ENCODE data around the gene ZBTB21. TPM values are rescaled to one million over a fixed set of nuclear protein-coding genes. Genes with fewer than 3 reads are reported as not detected.
"Not testable (repeated sequence)": the region's sequence is repeated elsewhere in the genome, so short reads cannot be mapped to it uniquely, and the experiment has no call there.

The ZBTB21 gene
- total RNA-seq, 4 donors from 2014 or later = 16.3 to 33.5 (median 18.6) TPM

- H3K36me3 ChIP-seq = peaks cover 4 to 19% of the 10 kb centered on the region in 2 donors
- peak overlapping the region; percentile 16 to 61 (median 27) for H3K27ac ChIP-seq
- no peaks in the 10 kb centered on the region for H3K27me3 ChIP-seq
- no peaks in the 10 kb centered on the region for H3K9me3 ChIP-seq
- intact Hi-C loops (cut with DNase I) = no loop called here
- peaks cover 13 to 14% of the 10 kb centered on the region in 2 donors for H3K4me1 ChIP-seq
- DNase-seq = peak; percentile 53 to 79
- TF ChIP-seq CTCF (IDR thresholded peaks at IDR 0.05) (peak in 1 of 6 experiments; percentile 22), POLR2A (IDR thresholded peaks at IDR 0.05) (no peak)
- H3K4me3 ChIP-seq (replicated peaks in 1 of 3) = no peak overlapping the region
- 50 to 53% methylated on average over 1 of the region's 1 CpG for WGBS, 2 donors
These were observed 12.5 kb downstream of the ZBTB21 start for GRCh38 chr21:41997657-41998056.

- Histone ChIP-seq H3K27ac (no peak overlapping the region), H3K27me3 (no peaks in the 10 kb centered on the region), H3K4me3 (replicated peaks in 1 of 3) (no peak overlapping the region), H3K9me3 (no peaks in the 10 kb centered on the region), H3K4me1 (peaks cover 13 to 14% of the 10 kb centered on the region in 2 donors), H3K36me3 (peaks cover 21 to 31% of the 10 kb centered on the region in 2 donors)
- 94 to 97% methylated on average over 3 of the region's 3 CpGs for WGBS, 2 donors
- TF ChIP-seq POLR2A (IDR thresholded peaks at IDR 0.05) (no peak), CTCF (IDR thresholded peaks at IDR 0.05) (no peak)
- DNase-seq = no peak
- intact Hi-C loops (cut with DNase I) = no loop called here
These were observed 14.6 kb downstream of the ZBTB21 start for GRCh38 chr21:41995577-41995976.

GRCh38 chr21:41994613-41995012 is 15.5 kb downstream of the ZBTB21 start:
- 80 to 99% methylated on average over 5 of the region's 5 CpGs for WGBS, 2 donors

GRCh38 chr21:41993744-41994143 is 16.4 kb downstream of the ZBTB21 start:
- no peak for DNase-seq
- intact Hi-C loops (cut with DNase I) = no loop called here
- Histone ChIP-seq H3K27me3 (no peaks in the 10 kb centered on the region), H3K36me3 (peaks cover 21 to 31% of the 10 kb centered on the region in 2 donors), H3K4me1 (peaks cover 13% of the 10 kb centered on the region in 2 donors), H3K4me3 (replicated peaks in 1 of 3) (no peak overlapping the region), H3K9me3 (no peaks in the 10 kb centered on the region), H3K27ac (no peak overlapping the region)
- TF ChIP-seq CTCF (IDR thresholded peaks at IDR 0.05) (no peak), POLR2A (IDR thresholded peaks at IDR 0.05) (no peak)
- WGBS, 2 donors = 75 to 88% methylated on average over 6 of the region's 6 CpGs

More at GRCh38 chr21:41994613-41995012, 15.5 kb downstream of the ZBTB21 start:
- H3K27me3 ChIP-seq; H3K9me3 ChIP-seq; H3K4me3 ChIP-seq (replicated peaks in 1 of 3); intact Hi-C loops (cut with DNase I); DNase-seq; H3K27ac ChIP-seq: not testable (repeated sequence)
- H3K36me3 ChIP-seq = peaks cover 21 to 31% of the 10 kb centered on the region in 2 donors
- H3K4me1 ChIP-seq = peaks cover 13 to 14% of the 10 kb centered on the region in 2 donors

- no peak for DNase-seq
- Histone ChIP-seq H3K27ac (no peak overlapping the region), H3K27me3 (no peaks in the 10 kb centered on the region), H3K4me3 (replicated peaks in 1 of 3) (no peak overlapping the region), H3K4me1 (peaks cover 1 to 2% of the 10 kb centered on the region in 2 donors), H3K9me3 (no peaks in the 10 kb centered on the region), H3K36me3 (peaks cover 21 to 31% of the 10 kb centered on the region in 2 donors)
- WGBS, 2 donors = 97% methylated on average over 15 of the region's 15 CpGs
- no peak for TF ChIP-seq CTCF (IDR thresholded peaks at IDR 0.05)
- no peak for TF ChIP-seq POLR2A (IDR thresholded peaks at IDR 0.05)
- intact Hi-C loops (cut with DNase I) = no loop called here
These were observed 17.6 kb downstream of the ZBTB21 start for GRCh38 chr21:41992576-41992975.

All from thyroid gland (tissue), 4 donors.